KOPT-K1 (cell line): Measurements from ENCODE around the gene UBTF.

ENCODE experiments used
- H3K27ac ChIP-seq: fragments of 200-600 bp; sonication (generic); 2 replicates; pipeline ENCODE4 v1.5.1; 2016; ENCODE audit warnings: antibody characterized with exemption, mild to moderate bottlenecking, low read depth, low read length; ENCODE audit not compliant: poor library complexity, severe bottlenecking
- H3K36me3 ChIP-seq: fragments of 200-600 bp; sonication (generic); 2 replicates; pipeline ENCODE4 v1.5.1; 2017; ENCODE audit warnings: antibody characterized with exemption, mild to moderate bottlenecking, low read length, moderate library complexity; ENCODE audit not compliant: insufficient read depth
- H3K9me3 ChIP-seq: fragments of 200-600 bp; sonication (generic); 2 replicates; pipeline ENCODE4 v1.5.1; 2017; ENCODE audit warnings: antibody characterized with exemption, low read length, mild to moderate bottlenecking; ENCODE audit not compliant: insufficient read depth, poor library complexity, severe bottlenecking

The UBTF gene

GRCh38 chr17:44222112-44222869, 2.8 kb upstream of the UBTF start:
- H3K36me3 ChIP-seq, result no peaks in the 10 kb centered on the region
- H3K9me3 ChIP-seq, result no peaks in the 10 kb centered on the region
- H3K27ac ChIP-seq, result no peak overlapping the region

- Histone ChIP-seq H3K9me3 (no peaks in the 10 kb centered on the region), H3K36me3 (peaks cover 2% of the 10 kb centered on the region; the same call in 1 of the 2 replicates), H3K27ac (no peak overlapping the region)
Observed at GRCh38 chr17:44221862-44222111, 2.3 kb upstream of the UBTF start.

GRCh38 chr17:44221084-44221861, 1.8 kb upstream of the UBTF start:
- H3K36me3 ChIP-seq, result peaks cover 7% of the 10 kb centered on the region; the same call in 1 of the 2 replicates
- no peaks in the 10 kb centered on the region for H3K9me3 ChIP-seq
- H3K27ac ChIP-seq, result peak overlapping the region; percentile 97

- H3K9me3 ChIP-seq, result no peaks in the 10 kb centered on the region
- peaks cover 15% of the 10 kb centered on the region for H3K36me3 ChIP-seq
- H3K27ac ChIP-seq, result peak overlapping the region; percentile 97
Observed at GRCh38 chr17:44220213-44221083, 973 bp upstream of the UBTF start.

GRCh38 chr17:44219108-44219615, 313 bp downstream of the UBTF start:
- peak overlapping the region; percentile 97 for H3K27ac ChIP-seq
- H3K36me3 ChIP-seq, result peaks cover 28% of the 10 kb centered on the region
- H3K9me3 ChIP-seq, result no peaks in the 10 kb centered on the region

- peaks cover 34% of the 10 kb centered on the region for H3K36me3 ChIP-seq
- peak overlapping the region; percentile 97 for H3K27ac ChIP-seq
- H3K9me3 ChIP-seq, result no peaks in the 10 kb centered on the region
Observed at GRCh38 chr17:44218344-44219107, 949 bp downstream of the UBTF start.

GRCh38 chr17:44217738-44218343, 1.6 kb downstream of the UBTF start:
- H3K36me3 ChIP-seq, result peaks cover 41% of the 10 kb centered on the region

GRCh38 chr17:44216694-44217093, 2.8 kb downstream of the UBTF start:
- Histone ChIP-seq H3K36me3 (peaks cover 52% of the 10 kb centered on the region), H3K27ac (peak overlapping the region; percentile 97)

More at GRCh38 chr17:44217738-44218343, 1.6 kb downstream of the UBTF start:
- H3K27ac ChIP-seq, result peak overlapping the region; percentile 97
- no peaks in the 10 kb centered on the region for H3K9me3 ChIP-seq

GRCh38 chr17:44216173-44216572, 3.3 kb downstream of the UBTF start:
- H3K27ac ChIP-seq, result peak overlapping the region; percentile 97
- peaks cover 58% of the 10 kb centered on the region for H3K36me3 ChIP-seq
- H3K9me3 ChIP-seq, result no peaks in the 10 kb centered on the region

More at GRCh38 chr17:44216694-44217093, 2.8 kb downstream of the UBTF start:
- no peaks in the 10 kb centered on the region for H3K9me3 ChIP-seq

- H3K36me3 ChIP-seq, result peaks cover 68% of the 10 kb centered on the region
- H3K27ac ChIP-seq, result peak overlapping the region; percentile 97
Observed at GRCh38 chr17:44214896-44215295, 4.6 kb downstream of the UBTF start.

GRCh38 chr17:44214230-44214494, 5.3 kb downstream of the UBTF start:
- Histone ChIP-seq H3K36me3 (peaks cover 75% of the 10 kb centered on the region), H3K9me3 (no peaks in the 10 kb centered on the region), H3K27ac (peak overlapping the region; percentile 27)

More at GRCh38 chr17:44214896-44215295, 4.6 kb downstream of the UBTF start:
- H3K9me3 ChIP-seq, result no peaks in the 10 kb centered on the region

- no peaks in the 10 kb centered on the region for H3K9me3 ChIP-seq
- peak overlapping the region; percentile 27 for H3K27ac ChIP-seq
- H3K36me3 ChIP-seq, result peaks cover 80% of the 10 kb centered on the region
Observed at GRCh38 chr17:44213403-44214229, 5.9 kb downstream of the UBTF start.

- no peak overlapping the region for H3K27ac ChIP-seq
- no peaks in the 10 kb centered on the region for H3K9me3 ChIP-seq
- peaks cover 89% of the 10 kb centered on the region for H3K36me3 ChIP-seq
Observed at GRCh38 chr17:44212507-44213402, 6.7 kb downstream of the UBTF start.
